GM19238 (cell line): ENCODE results near the gene NKG7.
A peak's percentile ranks its signal among the peaks of the same experiment; 100 is the strongest.

Experiments
- DNase-seq: peaks from one replicate; pipeline ENCODE4 v3.0.0; 2011; ENCODE audit warnings: low spot score; ENCODE audit not compliant: insufficient read length

NKG7 gene

DNA sequence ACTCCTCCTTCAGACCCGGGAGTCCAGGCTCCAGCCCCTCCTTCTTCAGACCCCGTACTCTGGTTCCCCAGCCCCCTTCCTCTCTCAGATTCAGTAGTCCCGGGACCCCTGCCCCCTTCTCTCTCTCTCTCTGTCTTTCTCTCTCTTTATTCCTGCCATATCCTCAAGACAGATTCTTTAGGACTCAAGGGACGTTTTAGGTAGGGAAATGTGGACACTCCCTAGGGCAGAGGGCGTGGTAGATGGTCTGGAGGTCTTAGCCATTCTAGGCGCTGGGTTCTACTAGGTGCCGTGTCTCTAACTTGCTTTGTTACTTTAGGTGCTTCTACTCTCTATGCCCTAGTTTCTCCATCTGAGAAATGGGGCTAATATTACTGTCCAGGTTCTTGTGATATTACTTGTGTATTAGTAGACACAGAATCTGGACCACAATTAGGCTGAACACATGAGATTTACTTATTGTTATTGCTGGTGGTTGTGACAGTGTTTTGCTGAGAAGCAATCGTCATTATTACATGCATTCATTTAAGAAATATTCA is 18.7 kb upstream of the NKG7 start:
- DNase-seq: no peak

GRCh38 chr19:51389143-51389542 is 16.7 kb upstream of the NKG7 start:
- DNase-seq: no peak

DNA sequence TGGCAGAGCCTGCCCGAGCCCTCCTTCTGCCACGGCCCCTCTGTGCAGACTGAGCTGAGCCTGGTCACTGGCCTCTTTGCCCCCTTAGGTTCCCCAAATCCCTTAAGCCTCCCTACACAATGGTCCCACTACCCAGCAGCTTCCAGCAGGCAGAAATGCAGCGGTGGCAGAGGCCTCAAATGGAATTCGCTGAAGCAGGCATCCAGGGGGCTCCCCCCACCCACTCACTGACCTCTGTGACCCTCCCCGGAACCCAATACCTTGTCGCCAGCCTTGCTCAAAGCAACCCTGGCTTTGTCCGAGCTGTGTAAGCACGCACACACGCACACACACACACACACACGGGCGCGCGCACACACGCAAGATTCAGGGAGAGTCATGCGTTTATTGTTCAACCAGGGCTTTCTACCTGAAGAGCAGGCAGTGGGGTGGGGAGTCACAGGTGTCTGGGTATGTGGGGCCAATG is 15.5 kb upstream of the NKG7 start, which contains the start of gene LIM2:
Gene LIM2 (minus strand): TSS at position 51 of the 466 bp plus-strand sequence. CDS start 531 bp downstream, outside the sequence.
- DNase-seq: no peak

GRCh38 chr19:51386882-51387520 is 14.5 kb upstream of the NKG7 start:
- DNase-seq: no peak

DNA sequence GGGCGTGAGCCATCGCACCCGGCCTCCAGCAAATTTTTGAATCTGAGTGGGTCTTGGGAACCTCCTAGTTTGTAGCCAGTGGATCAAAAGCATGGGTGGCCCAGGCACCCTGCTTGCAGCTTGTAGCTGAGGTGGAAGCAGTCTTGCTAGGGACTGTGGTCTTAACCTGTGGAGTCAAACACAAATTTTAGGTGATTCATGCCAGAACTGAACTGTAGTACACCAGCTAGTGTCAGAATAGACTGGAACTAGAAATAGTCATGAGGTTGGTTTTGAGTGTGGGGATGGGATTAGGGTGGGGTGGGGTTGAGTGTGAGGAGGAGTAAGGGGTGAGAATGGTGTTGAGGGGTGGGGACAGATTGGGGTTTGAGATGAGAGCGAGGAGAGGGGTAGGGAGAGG is 9.6 kb upstream of the NKG7 start:
- no peak for DNase-seq

DNA sequence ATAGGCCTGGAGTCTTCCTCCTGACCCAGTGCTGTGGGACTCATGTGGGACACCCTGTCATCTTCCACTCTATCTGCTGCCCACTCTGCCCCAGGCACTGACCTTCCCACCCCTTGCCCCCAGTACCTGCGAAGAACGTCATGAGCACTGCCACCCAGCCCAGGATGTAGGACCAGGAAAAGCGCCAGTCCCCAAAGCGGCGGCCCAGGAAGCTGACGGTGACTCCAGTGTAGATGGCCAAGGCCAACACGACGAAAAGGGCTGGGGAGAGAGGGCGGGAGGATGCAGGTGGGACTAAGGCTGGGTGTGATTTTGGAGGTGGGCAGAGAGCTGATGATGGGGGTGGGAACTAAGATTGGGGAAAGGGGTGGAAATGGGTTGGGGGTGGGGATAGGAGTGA is 7.9 kb upstream of the NKG7 start:
- no peak for DNase-seq

DNA sequence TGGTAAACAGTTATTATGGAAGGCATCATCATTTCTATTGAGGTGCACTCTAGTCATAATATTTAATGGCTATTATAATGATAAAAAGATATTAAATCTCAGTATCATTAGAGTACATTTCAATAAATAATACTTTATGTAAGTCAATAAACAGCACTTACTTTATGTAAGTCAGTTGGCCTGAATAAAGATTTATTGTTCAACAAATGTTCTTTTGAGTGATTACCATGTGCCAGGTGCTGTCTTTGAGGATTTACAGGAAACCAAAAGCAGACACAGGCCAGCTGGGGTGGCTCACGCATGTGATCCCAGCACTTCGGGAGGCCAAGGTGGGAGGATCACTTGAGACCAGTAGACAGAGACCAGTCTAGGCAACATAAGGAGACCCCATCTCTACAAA is 5.0 kb upstream of the NKG7 start:
- DNase-seq: no peak

DNA sequence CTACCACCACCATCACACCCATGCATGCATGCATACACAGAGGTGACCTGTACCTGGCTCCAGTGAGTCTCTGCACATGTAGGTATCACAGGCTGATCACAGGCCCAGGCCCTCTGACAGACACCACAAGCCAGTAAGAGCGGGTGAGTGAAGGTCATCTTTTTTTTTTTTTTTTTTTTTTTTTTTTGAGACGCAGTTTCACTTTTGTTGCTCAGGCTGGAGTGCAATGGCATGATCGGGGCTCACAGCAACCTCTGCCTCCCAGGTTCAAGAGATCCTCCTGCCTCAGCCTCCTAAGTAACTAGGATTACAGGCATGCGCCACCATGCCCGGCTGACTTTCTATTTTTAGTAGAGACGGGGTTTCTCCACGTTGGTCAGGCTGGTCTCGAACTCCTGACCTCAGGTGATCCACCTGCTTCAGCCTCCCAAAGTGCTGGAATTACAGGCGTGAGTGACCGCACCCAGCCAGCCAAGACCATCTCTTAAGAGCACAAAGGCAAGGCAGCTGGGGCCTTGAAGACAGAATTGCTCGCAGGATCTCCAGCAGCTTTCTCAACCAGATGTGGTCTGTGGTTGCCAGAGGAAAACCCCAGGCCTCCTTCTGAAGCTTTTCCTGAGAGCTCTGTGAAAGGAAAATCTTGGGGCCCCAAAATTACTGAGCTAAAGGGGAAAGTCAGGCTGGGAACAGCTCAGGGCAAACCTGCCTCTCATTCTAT is 3.2 kb upstream of the NKG7 start:
- DNase-seq: peak; percentile 21

- DNase-seq: no peak
Measured at GRCh38 chr19:51372021-51372648, 319 bp downstream of the NKG7 start.

GRCh38 chr19:51371186-51371690 is 1.2 kb downstream of the NKG7 start:
- no peak for DNase-seq

GRCh38 chr19:51370230-51370629 is 2.2 kb downstream of the NKG7 start:
- DNase-seq: no peak

DNA sequence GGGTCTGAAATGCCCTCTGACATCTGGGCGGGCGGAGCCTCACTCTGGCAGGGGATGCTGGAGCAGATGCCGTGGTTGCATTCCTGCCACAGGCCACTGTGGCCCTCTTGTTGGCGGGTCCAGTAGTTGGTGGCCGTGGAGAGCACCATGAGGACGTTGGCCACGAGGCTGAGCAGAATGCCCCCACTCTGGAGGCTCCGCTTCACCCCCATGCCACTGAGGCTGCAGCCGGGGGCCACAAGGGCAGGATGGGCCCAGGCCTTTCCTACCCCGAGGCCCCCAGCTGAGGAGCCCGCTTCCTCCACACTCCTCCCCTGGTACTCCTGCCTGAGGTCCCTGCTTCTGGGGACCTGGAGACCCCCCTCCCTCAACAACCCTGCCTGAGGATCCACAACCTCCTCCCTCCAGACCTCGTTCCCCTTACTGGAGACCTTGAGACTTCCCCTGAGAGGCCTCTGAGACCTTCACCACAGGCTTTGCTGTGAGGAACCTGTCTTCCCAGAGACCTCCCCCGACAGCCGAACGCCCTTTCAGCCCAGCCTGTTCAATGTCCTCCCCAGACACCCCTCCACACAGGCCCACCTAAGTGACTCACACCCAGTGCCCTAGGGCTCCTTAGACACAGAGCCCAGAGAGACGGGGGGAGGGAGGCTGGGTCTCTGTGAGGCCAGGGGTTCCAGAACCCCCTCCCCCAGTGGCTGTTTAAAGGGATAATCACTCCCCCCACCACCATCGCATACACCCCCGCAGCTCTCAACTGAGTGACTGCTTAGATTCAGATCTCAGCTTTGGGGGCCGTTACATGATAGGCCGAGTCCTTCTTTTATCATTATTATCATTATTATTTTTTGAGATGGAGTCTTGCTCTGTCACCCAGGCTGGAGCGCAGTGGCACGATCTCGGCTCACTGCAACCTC is 3.8 kb downstream of the NKG7 start, which contains the start of gene CLDND2:
Gene CLDND2 (minus strand): TSS at position 638 of the 917 bp plus-strand sequence. CDS start 426 bp downstream, at position 212.
- DNase-seq: no peak

GRCh38 chr19:51367565-51368365 is 4.7 kb downstream of the NKG7 start:
- DNase-seq: peak; percentile 93

DNA sequence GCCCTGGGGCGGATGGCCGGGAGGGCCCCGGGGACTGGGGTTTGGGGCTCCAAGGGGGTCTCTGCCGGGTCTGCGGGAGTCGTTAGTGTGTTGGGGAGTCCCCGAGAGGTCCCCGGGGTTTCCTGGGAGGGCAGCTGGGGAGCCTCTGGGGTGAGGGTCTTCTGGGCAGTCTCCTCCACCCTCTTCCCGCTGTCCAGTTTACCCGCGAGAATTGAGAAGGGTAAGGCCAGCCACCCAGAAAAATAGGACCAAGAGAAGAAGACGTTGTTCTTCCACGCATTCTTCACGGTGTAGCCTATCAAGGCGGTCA is 5.2 kb downstream of the NKG7 start:
- peak; percentile 20 for DNase-seq

- DNase-seq: peak; percentile 96
Measured at GRCh38 chr19:51366389-51367254, 5.8 kb downstream of the NKG7 start.

- no peak for DNase-seq
Measured at GRCh38 chr19:51365965-51366388, 6.5 kb downstream of the NKG7 start, which contains the start of gene ETFB. Gene ETFB, minus strand, starts transcription at chr19:51366388. Its CDS starts 62 bp downstream, at chr19:51366326.

- DNase-seq: peak; percentile 17
Measured at GRCh38 chr19:51365211-51365964, 7.1 kb downstream of the NKG7 start.
